SH-SY5Y (cell line): Measurements from ENCODE around the gene SPPL2C.
A peak's percentile ranks its signal among the peaks of the same experiment; 100 is the strongest.

Experiments used
- GATA2 ChIP-seq: IDR thresholded peaks from 2 replicates; pipeline ENCODE4 v1.6.1; 2011; ENCODE audit warnings: mild to moderate bottlenecking, low read depth, low read length
- GATA3 ChIP-seq: IDR thresholded peaks from 2 replicates; pipeline ENCODE4 v1.6.1; 2011; ENCODE audit warnings: low read depth, mild to moderate bottlenecking, low read length, moderate library complexity

Gene SPPL2C

DNA sequence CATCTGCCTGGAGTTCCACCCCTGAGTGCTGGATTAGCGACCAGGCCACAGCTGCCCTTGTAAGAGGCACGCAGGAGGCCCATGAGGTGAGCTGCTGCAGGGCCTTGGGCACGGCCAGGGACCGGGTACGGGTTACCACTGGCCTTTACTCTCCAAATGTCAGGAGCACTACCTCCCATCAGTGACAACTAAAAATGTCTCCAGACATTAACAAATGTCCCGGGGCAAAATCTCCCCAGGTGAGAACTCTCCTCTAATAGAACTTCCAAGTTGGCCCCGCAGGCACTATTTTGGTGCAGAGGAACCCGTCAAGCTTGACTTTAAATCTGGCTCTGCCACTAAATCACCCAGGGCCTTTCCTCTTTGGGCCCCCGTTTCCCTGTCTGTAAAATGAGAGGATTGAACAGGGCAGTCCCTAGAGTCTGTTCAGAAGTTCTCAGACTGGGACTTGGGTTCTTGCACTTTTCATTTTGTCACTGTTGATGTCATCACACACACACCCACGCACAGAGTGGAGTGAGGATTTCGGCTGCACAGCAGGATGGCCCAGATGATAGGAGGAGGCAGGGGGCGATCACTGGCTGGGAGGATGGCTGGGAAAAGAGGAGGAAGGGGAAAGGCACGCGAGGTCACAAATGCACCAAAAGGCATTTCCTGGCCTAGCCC lies 25.1 kb downstream of the SPPL2C start:
- no peak for TF ChIP-seq GATA3
- TF ChIP-seq GATA2, result no peak

- TF ChIP-seq GATA2 (no peak), GATA3 (no peak)
Measured at GRCh38 chr17:45870342-45870974, 25.8 kb downstream of the SPPL2C start.

- TF ChIP-seq GATA2 (no peak), GATA3 (no peak)
Measured at GRCh38 chr17:45871718-45872117, 27.0 kb downstream of the SPPL2C start.

- TF ChIP-seq GATA2 (peak; percentile 48; the same call in 1 of the 2 replicates), GATA3 (no peak)
Measured at GRCh38 chr17:45873728-45874127, 29.0 kb downstream of the SPPL2C start.

DNA sequence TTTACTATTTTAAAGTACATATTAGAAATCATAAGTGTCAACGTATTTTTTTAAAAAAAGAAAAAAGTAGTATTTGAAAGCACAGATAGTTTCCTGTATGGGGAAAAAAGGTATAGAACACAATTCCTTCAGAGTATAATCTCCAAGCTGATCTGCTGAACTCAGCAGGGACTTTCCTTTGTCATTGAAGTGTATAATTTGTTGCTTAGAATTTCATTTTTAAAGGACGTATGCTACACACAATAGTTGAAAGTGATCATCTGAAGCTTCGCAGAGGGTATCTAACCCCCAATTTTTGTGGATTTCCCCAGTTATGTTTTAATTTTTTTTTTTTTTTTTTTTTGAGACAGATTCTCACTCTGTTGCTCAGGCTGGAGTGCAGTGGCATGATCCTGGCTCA lies 29.5 kb downstream of the SPPL2C start:
- TF ChIP-seq GATA2 (no peak), GATA3 (no peak)

GRCh38 chr17:45876539-45876938 lies 31.9 kb downstream of the SPPL2C start:
- TF ChIP-seq GATA2 (no peak), GATA3 (no peak)

DNA sequence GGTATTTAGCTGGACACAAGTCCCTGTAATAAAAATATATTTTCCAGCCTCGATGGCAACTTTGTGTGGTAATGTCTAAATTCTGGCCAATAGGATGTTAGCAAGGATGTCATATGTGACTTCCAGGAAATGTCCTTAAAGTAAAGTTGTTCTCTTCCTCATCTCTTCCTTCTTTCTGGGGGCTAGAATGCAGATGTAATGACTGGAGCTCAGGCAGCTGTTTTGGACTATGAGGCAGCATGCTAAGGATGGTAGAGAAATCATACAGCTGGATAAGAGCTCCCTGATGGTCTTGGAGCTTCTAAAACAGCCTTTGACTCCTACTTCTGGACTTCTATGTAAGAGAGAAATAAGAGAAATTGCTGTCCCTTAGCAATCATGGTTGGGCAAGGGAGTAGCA lies 32.8 kb downstream of the SPPL2C start:
- no peak for TF ChIP-seq GATA3
- TF ChIP-seq GATA2, result no peak

GRCh38 chr17:45883063-45883462 lies 38.4 kb downstream of the SPPL2C start:
- TF ChIP-seq GATA3 (no peak), GATA2 (no peak)

DNA sequence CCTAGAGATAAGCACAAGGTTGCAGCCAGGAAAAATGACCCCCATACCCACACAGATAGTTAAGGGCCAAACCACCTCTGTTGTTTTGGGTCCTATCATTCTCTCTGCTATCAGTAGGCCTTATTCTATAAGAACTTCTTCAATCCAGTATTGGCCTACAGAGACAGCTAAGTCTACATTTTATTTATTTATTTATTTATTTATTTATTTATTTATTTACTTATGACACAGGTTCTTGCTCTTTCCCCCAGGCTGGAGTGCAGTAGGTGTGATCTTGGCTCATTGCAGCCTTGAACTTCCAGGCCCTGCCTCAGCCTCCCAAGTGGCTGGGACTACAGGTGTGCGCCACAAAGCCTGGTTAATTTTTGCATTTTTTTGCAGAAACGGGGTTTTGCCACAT lies 42.2 kb downstream of the SPPL2C start:
- TF ChIP-seq GATA2, result no peak
- TF ChIP-seq GATA3, result no peak

DNA sequence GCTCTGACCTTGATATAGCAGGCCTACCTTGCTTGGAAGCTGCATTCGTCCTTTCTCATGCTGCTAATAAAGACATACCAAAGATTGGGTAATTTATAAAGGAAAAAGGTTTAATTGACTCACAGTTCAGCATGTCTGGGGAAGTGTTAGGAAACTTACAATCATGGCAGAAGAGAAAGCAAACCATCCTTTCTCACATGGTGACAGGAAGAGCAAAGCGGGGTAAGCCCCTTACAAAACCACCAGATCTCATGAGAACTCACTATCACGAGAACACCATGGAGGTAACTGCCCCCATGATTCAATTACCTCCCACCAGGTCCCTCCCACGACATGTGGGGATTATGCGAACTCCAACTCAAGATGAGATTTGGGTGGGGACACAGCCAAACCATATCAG lies 43.7 kb downstream of the SPPL2C start:
- TF ChIP-seq GATA2 (no peak), GATA3 (no peak)

- no peak for TF ChIP-seq GATA3
- no peak for TF ChIP-seq GATA2
Measured at GRCh38 chr17:45889579-45889978, 44.9 kb downstream of the SPPL2C start.

- TF ChIP-seq GATA2 (no peak), GATA3 (no peak)
Measured at GRCh38 chr17:45893725-45894021, 49.0 kb downstream of the SPPL2C start.

DNA sequence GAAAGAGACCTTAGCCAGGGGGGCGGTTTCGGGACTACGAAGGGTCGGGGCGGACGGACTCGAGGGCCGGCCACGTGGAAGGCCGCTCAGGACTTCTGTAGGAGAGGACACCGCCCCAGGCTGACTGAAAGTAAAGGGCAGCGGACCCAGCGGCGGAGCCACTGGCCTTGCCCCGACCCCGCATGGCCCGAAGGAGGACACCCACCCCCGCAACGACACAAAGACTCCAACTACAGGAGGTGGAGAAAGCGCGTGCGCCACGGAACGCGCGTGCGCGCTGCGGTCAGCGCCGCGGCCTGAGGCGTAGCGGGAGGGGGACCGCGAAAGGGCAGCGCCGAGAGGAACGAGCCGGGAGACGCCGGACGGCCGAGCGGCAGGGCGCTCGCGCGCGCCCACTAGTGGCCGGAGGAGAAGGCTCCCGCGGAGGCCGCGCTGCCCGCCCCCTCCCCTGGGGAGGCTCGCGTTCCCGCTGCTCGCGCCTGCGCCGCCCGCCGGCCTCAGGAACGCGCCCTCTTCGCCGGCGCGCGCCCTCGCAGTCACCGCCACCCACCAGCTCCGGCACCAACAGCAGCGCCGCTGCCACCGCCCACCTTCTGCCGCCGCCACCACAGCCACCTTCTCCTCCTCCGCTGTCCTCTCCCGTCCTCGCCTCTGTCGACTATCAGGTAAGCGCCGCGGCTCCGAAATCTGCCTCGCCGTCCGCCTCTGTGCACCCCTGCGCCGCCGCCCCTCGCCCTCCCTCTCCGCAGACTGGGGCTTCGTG lies 49.5 kb downstream of the SPPL2C start, which contains the start of gene MAPT:
Gene MAPT (plus strand): TSS at position 533 of the 763 bp plus-strand sequence. CDS start 67,784 bp downstream, outside the sequence.
- TF ChIP-seq GATA2 (peak; percentile 22; the same call in 1 of the 2 replicates), GATA3 (no peak)

- TF ChIP-seq GATA3 (no peak), GATA2 (peak; percentile 68; the same call in 1 of the 2 replicates)
Measured at GRCh38 chr17:45895304-45895968, 50.8 kb downstream of the SPPL2C start.
